Testis (tissue), 3 donors: Measurements from ENCODE around the gene DAP. TPM values are rescaled to one million over a fixed set of nuclear protein-coding genes. Genes with fewer than 3 reads are reported as not detected.

Experiments used
- DNase-seq: peaks from one replicate; pipeline ENCODE4 v3.0.0-alpha.2; 2019
- H3K27ac ChIP-seq, 2 donors: fragments of 200-600 bp; sonication (generic); one replicate each; pipeline ENCODE4 v1.5.1; 2019
- H3K27me3 ChIP-seq: fragments of 200-600 bp; sonication (generic); one replicate; pipeline ENCODE4 v1.5.1; 2019
- H3K36me3 ChIP-seq: fragments of 200-600 bp; sonication (generic); one replicate; pipeline ENCODE4 v1.5.1; 2017; ENCODE audit warnings: low read depth; ENCODE audit errors: missing control alignments
- H3K4me1 ChIP-seq: fragments of 200-600 bp; sonication (generic); one replicate; pipeline ENCODE4 v1.5.1; 2019
- H3K4me3 ChIP-seq, 2 donors: fragments of 200-600 bp; sonication (generic); one replicate each; pipeline ENCODE4 v1.5.1; 2017 to 2019
- H3K9me3 ChIP-seq: fragments of 200-600 bp; sonication (generic); one replicate; pipeline ENCODE4 v1.5.1; 2017
- CTCF ChIP-seq, 3 experiments: fragments of 450-650 bp in 2 of 3; fragments of 200-600 bp in 1 of 3; sonication (generic) in 1 of 3; IDR thresholded peaks; one replicate each; pipeline ENCODE4 v1.5.1; 2016 to 2019; ENCODE audit warnings: antibody characterized with exemption in 3 of 3, mild to moderate bottlenecking in 2 of 3, moderate library complexity in 1 of 3
- POLR2A ChIP-seq: fragments of 450-650 bp; IDR thresholded peaks from one replicate; pipeline ENCODE4 v1.6.1; 2017; ENCODE audit warnings: antibody characterized with exemption, mild to moderate bottlenecking, moderate library complexity
- WGBS, 2 donors: methylation state at CpG; one replicate each; pipeline ENCODE4 v1.1.5; 2018; 5-methylcytosine and 5-hydroxymethylcytosine counted together
- intact Hi-C: fragments of 100-400 bp; cut with DNase I; formaldehyde crosslinking; loops from one replicate; pipeline ENCODE4 v1.15.1; 2023; ENCODE audit warnings: low total_unique reads
- polyA plus RNA-seq: library from polyadenylated mRNA; stranded (reverse); fragments of 350-450 nt; fragmentation: Illumina TruSeq; extraction: RNeasy Lipid Tissue Mini Kit (QIAGEN cat#74804); gene quantifications from one replicate; pipeline ENCODE4 v1.2.3, GENCODE V29; 2014; ENCODE audit warnings: low read depth, low replicate concordance; ENCODE audit not compliant: insufficient read depth
- total RNA-seq, 2 donors: library from RNA; depleted of rRNA; stranded (reverse); fragments of >200 nt; gene quantifications; one replicate each; pipeline ENCODE4 v1.2.3, GENCODE V29; 2016

The DAP gene
- total and polyA plus RNA-seq, 3 donors from 2014 or later = 46.3 to 92.2 (median 48.1) TPM

GRCh38 chr5:10673017-10673389, 88.0 kb downstream of the DAP start:
- no peaks in the 10 kb centered on the region for H3K9me3 ChIP-seq
- no peak overlapping the region for H3K27ac ChIP-seq
- H3K4me1 ChIP-seq = no peaks in the 10 kb centered on the region
- 68% methylated on average over 8 of the region's 8 CpGs for WGBS, 2 donors
- H3K27me3 ChIP-seq = no peaks in the 10 kb centered on the region
- DNase-seq = no peak
- TF ChIP-seq POLR2A (no peak), CTCF (IDR thresholded peaks at IDR 0.05) (no peak)
- no peak overlapping the region for H3K4me3 ChIP-seq
- intact Hi-C loops = no loop called here
- no peaks in the 10 kb centered on the region for H3K36me3 ChIP-seq

GRCh38 chr5:10672146-10673016, 88.7 kb downstream of the DAP start:
- TF ChIP-seq CTCF (IDR thresholded peaks at IDR 0.05) = no peak
- TF ChIP-seq POLR2A = no peak
- 84 to 85% methylated on average over 7 of the region's 7 CpGs for WGBS, 2 donors
- no peaks in the 10 kb centered on the region for H3K36me3 ChIP-seq
- DNase-seq = no peak
- no peaks in the 10 kb centered on the region for H3K27me3 ChIP-seq
- H3K4me1 ChIP-seq = no peaks in the 10 kb centered on the region
- H3K4me3 ChIP-seq = no peak overlapping the region
- H3K9me3 ChIP-seq = no peaks in the 10 kb centered on the region
- intact Hi-C loops = no loop called here
- H3K27ac ChIP-seq = no peak overlapping the region

GRCh38 chr5:10671041-10672008, 89.7 kb downstream of the DAP start:
- no peak overlapping the region for H3K27ac ChIP-seq
- WGBS, 2 donors = 69 to 76% methylated on average over 14 of the region's 14 CpGs
- H3K4me3 ChIP-seq = no peak overlapping the region
- H3K27me3 ChIP-seq = no peaks in the 10 kb centered on the region
- H3K36me3 ChIP-seq = no peaks in the 10 kb centered on the region
- intact Hi-C loops = no loop called here
- DNase-seq = no peak
- H3K9me3 ChIP-seq = no peaks in the 10 kb centered on the region
- no peaks in the 10 kb centered on the region for H3K4me1 ChIP-seq
- TF ChIP-seq CTCF (IDR thresholded peaks at IDR 0.05) = no peak
- no peak for TF ChIP-seq POLR2A

- H3K9me3 ChIP-seq = no peaks in the 10 kb centered on the region
- H3K4me1 ChIP-seq = no peaks in the 10 kb centered on the region
- H3K36me3 ChIP-seq = no peaks in the 10 kb centered on the region
- H3K27ac ChIP-seq = no peak overlapping the region
- 30 to 100% methylated on average over 1 of the region's 1 CpG for WGBS, 2 donors
- TF ChIP-seq POLR2A (no peak), CTCF (IDR thresholded peaks at IDR 0.05) (no peak)
- intact Hi-C loops = no loop called here
- H3K27me3 ChIP-seq = no peaks in the 10 kb centered on the region
- no peak overlapping the region for H3K4me3 ChIP-seq
- DNase-seq = no peak
Measured at GRCh38 chr5:10669983-10670382, 91.1 kb downstream of the DAP start.
